Mesothelial cell of epicardium (in vitro differentiated cells): ENCODE results near the gene SORL1. TPM values are rescaled to one million over a fixed set of nuclear protein-coding genes. Genes with fewer than 3 reads are reported as not detected.

Source experiments
- DNase-seq, 2 experiments: peaks; one replicate each; pipeline ENCODE4 v3.0.0; 2021; ENCODE audit warnings: low spot score in 2 of 2; ENCODE audit not compliant: unreplicated experiment in 2 of 2
- H3K27ac Mint-ChIP-seq: 2 replicates; pipeline ENCODE4 v1.8.0; 2021; ENCODE audit warnings: mixed read lengths
- H3K27me3 Mint-ChIP-seq: 2 replicates; pipeline ENCODE4 v1.8.0; 2021; ENCODE audit warnings: low read depth, mixed read lengths
- H3K36me3 Mint-ChIP-seq: 2 replicates; pipeline ENCODE4 v1.8.0; 2021; ENCODE audit warnings: mixed read lengths
- H3K4me1 Mint-ChIP-seq: 2 replicates; pipeline ENCODE4 v1.8.0; 2021; ENCODE audit warnings: mixed read lengths
- H3K4me3 Mint-ChIP-seq: 2 replicates; pipeline ENCODE4 v1.8.0; 2021; ENCODE audit warnings: mild to moderate bottlenecking, moderate library complexity, mixed read lengths
- H3K9me3 Mint-ChIP-seq: 2 replicates; pipeline ENCODE4 v1.8.0; 2021; ENCODE audit warnings: mixed read lengths
- total RNA-seq: library from RNA; stranded (reverse); gene quantifications from 3 replicates; pipeline ENCODE4 v1.2.1, GENCODE V29; 2021
- TF ChIP-seq, protein P1 (sequence below): fragments of 200-600 bp; sonication (generic); IDR thresholded peaks from one replicate; pipeline ENCODE4 v1.5.0; 2021; ENCODE audit warnings: antibody characterized with exemption; ENCODE audit not compliant: unreplicated experiment

SORL1 gene
- total RNA-seq, 1 donor from 2014 or later: 32.8 TPM

DNA sequence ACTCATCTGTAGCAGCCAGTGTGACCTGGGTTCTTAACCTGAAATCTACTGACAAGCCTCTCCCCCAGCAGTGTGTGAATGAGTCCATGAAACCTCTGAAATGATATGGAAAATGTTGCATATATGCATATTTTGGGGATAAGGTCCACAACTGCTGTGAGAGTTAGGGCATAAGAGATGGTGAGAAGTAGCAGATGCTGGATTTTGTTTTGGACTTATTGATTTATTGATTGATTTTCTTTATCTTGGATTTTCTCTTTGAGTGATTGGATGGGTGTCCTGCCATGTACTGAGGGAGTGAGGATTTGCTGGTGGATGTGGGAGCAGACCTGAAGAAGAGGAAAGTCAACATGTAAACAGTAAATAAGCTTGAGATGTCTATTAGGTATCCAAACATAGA, 212.0 kb downstream of the SORL1 start:
- TF ChIP-seq, protein P1, sequence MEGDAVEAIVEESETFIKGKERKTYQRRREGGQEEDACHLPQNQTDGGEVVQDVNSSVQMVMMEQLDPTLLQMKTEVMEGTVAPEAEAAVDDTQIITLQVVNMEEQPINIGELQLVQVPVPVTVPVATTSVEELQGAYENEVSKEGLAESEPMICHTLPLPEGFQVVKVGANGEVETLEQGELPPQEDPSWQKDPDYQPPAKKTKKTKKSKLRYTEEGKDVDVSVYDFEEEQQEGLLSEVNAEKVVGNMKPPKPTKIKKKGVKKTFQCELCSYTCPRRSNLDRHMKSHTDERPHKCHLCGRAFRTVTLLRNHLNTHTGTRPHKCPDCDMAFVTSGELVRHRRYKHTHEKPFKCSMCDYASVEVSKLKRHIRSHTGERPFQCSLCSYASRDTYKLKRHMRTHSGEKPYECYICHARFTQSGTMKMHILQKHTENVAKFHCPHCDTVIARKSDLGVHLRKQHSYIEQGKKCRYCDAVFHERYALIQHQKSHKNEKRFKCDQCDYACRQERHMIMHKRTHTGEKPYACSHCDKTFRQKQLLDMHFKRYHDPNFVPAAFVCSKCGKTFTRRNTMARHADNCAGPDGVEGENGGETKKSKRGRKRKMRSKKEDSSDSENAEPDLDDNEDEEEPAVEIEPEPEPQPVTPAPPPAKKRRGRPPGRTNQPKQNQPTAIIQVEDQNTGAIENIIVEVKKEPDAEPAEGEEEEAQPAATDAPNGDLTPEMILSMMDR: no peak
- Mint-ChIP-seq H3K27me3 (no peaks in the 10 kb centered on the region), H3K36me3 (no peaks in the 10 kb centered on the region), H3K4me3 (no peak overlapping the region), H3K9me3 (peaks cover 15% of the 10 kb centered on the region), H3K27ac (no peak overlapping the region), H3K4me1 (peaks cover 11% of the 10 kb centered on the region)
- no peak for DNase-seq

GRCh38 chr11:121665206-121665838, 213.2 kb downstream of the SORL1 start:
- no peaks in the 10 kb centered on the region for H3K36me3 Mint-ChIP-seq
- no peak overlapping the region for H3K4me3 Mint-ChIP-seq
- H3K4me1 Mint-ChIP-seq: peaks cover 22% of the 10 kb centered on the region
- H3K9me3 Mint-ChIP-seq: peaks cover 5% of the 10 kb centered on the region
- TF ChIP-seq, protein P1: no peak
- H3K27me3 Mint-ChIP-seq: no peaks in the 10 kb centered on the region
- H3K27ac Mint-ChIP-seq: no peak overlapping the region
- no peak for DNase-seq

DNA sequence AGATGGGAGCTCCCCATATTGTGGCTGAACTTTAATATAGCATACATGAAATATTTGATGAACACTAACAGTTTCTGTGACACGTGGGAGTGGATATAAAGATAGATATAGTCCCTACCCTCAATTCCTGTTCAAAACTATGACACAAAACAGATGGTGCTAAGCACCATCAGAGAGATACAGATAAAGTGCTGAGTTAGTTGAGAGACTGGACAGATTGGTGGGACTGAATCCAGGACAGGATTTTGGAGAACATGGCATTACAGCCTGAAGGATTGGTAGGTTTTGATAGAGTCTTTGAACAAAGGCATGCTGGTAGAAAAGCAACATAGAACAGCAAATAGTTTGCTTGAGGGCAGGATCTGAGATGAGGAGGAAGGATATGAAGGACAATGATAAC, 215.7 kb downstream of the SORL1 start:
- TF ChIP-seq, protein P1: no peak
- peaks cover 44% of the 10 kb centered on the region for H3K4me1 Mint-ChIP-seq
- H3K27ac Mint-ChIP-seq: no peak overlapping the region
- no peak for DNase-seq
- H3K27me3 Mint-ChIP-seq: no peaks in the 10 kb centered on the region
- peaks cover 5% of the 10 kb centered on the region for H3K9me3 Mint-ChIP-seq
- H3K4me3 Mint-ChIP-seq: no peak overlapping the region
- no peaks in the 10 kb centered on the region for H3K36me3 Mint-ChIP-seq

- DNase-seq: no peak
- peak overlapping the region; percentile 87 for H3K27ac Mint-ChIP-seq
Observed at GRCh38 chr11:121669422-121669821, 217.3 kb downstream of the SORL1 start.

DNA sequence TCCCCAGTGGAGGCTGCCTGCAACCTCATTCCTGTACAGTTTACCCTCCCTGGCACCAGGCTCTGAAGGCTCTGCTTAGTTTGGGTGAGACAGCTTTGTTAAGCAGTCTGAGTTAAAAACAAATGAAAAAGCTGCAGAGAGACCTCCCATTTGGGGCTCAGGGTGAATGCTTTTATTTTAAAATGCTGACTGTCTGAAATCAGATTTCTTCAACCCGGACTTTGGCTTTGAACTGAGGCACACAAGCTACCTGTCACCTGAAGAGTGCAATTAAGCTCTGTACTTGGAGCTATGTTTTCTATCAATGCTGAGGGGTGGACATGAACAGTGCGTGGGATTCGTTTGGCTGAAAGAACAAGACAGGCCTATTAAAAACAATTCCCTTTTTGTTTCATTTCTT, 218.2 kb downstream of the SORL1 start:
- H3K4me3 Mint-ChIP-seq: no peak overlapping the region
- no peaks in the 10 kb centered on the region for H3K36me3 Mint-ChIP-seq
- peak overlapping the region; percentile 87 for H3K27ac Mint-ChIP-seq
- no peaks in the 10 kb centered on the region for H3K27me3 Mint-ChIP-seq
- H3K4me1 Mint-ChIP-seq: peaks cover 63% of the 10 kb centered on the region
- no peak for DNase-seq
- peaks cover 5% of the 10 kb centered on the region for H3K9me3 Mint-ChIP-seq
- TF ChIP-seq, protein P1: no peak

More at GRCh38 chr11:121669422-121669821, 217.3 kb downstream of the SORL1 start:
- no peaks in the 10 kb centered on the region for H3K27me3 Mint-ChIP-seq
- peaks cover 5% of the 10 kb centered on the region for H3K9me3 Mint-ChIP-seq
- TF ChIP-seq, protein P1: no peak
- H3K36me3 Mint-ChIP-seq: no peaks in the 10 kb centered on the region
- H3K4me3 Mint-ChIP-seq: no peak overlapping the region
- peaks cover 58% of the 10 kb centered on the region for H3K4me1 Mint-ChIP-seq
